ENCODE data around the gene MAN2A2. TPM values are rescaled to one million over a fixed set of nuclear protein-coding genes. Genes with fewer than 3 reads are reported as not detected.

Gene MAN2A2
- total and polyA plus RNA-seq, 2 donors (not counting 1 experiment from before 2014, with no cell fraction given), result 11.3 to 36.0 TPM

- Histone ChIP-seq H3K4me3 (replicated peaks in 1 of 4; ENCODE audit: control extremely low read depth in 1 of 4, insufficient read depth in 1 of 4, low read depth in 3 of 4, low read length in 4 of 4) (no peak overlapping the region), H3K9me3 (ENCODE audit: control insufficient read depth, insufficient read depth, low read depth, low read length) (no peaks in the 10 kb centered on the region), H3K79me2 (ENCODE audit: control insufficient read depth, insufficient read depth, low read length) (no peaks in the 10 kb centered on the region), H3K27me3 (ENCODE audit: control insufficient read depth, insufficient read depth, low read length) (no peaks in the 10 kb centered on the region), H4K20me1 (ENCODE audit: control insufficient read depth, extremely low read depth, insufficient read depth, low read length) (no peaks in the 10 kb centered on the region), H3K27ac (ENCODE audit: insufficient read depth, low read length) (no peak overlapping the region), H3K36me3 (ENCODE audit: control insufficient read depth, insufficient read depth, low read length) (peaks cover 43% of the 10 kb centered on the region), H3K4me2 (ENCODE audit: extremely low read depth, insufficient read depth, low read length) (no peak overlapping the region), H3K9ac (ENCODE audit: insufficient read depth, low read length) (no peak overlapping the region), H2AFZ (ENCODE audit: low read length) (no peak overlapping the region), H3K4me1 (ENCODE audit: control insufficient read depth, extremely low read depth, insufficient read depth, low read length) (no peaks in the 10 kb centered on the region)
- TF ChIP-seq EZH2 (IDR thresholded peaks at IDR 0.05; ENCODE audit: low read length, missing control alignments) (no peak), CTCF (conservative IDR thresholded peaks at IDR 0.05 in 1 of 2, IDR thresholded peaks at IDR 0.05 in 1 of 2; ENCODE audit: low read depth in 1 of 2, low read length in 2 of 2) (no peak)
- DNase-seq (ENCODE audit: low read depth in 2 of 2), result no peak
Measured at GRCh38 chr15:90950676-90951075, 47.6 kb downstream of the MAN2A2 start.

- no peak overlapping the region for H3K27ac ChIP-seq (ENCODE audit: insufficient read depth, low read length)
- no peak for DNase-seq (ENCODE audit: low read depth in 2 of 2)
- TF ChIP-seq EZH2 (IDR thresholded peaks at IDR 0.05; ENCODE audit: low read length, missing control alignments) (no peak), CTCF (conservative IDR thresholded peaks at IDR 0.05 in 1 of 2, IDR thresholded peaks at IDR 0.05 in 1 of 2; ENCODE audit: low read depth in 1 of 2, low read length in 2 of 2) (no peak)
Measured at GRCh38 chr15:90952901-90953677, 50.0 kb downstream of the MAN2A2 start.

GRCh38 chr15:90953947-90954711 is 51.0 kb downstream of the MAN2A2 start:
- H3K4me3 ChIP-seq (replicated peaks in 1 of 4; ENCODE audit: control extremely low read depth in 1 of 4, insufficient read depth in 1 of 4, low read depth in 3 of 4, low read length in 4 of 4), result peak overlapping the region in 1 of 4 experiments; percentile 96
- no peak for TF ChIP-seq CTCF (conservative IDR thresholded peaks at IDR 0.05 in 1 of 2, IDR thresholded peaks at IDR 0.05 in 1 of 2; ENCODE audit: low read depth in 1 of 2, low read length in 2 of 2)
- no peak for TF ChIP-seq EZH2 (IDR thresholded peaks at IDR 0.05; ENCODE audit: low read length, missing control alignments)
- peaks cover 3% of the 10 kb centered on the region for H3K79me2 ChIP-seq (ENCODE audit: control insufficient read depth, insufficient read depth, low read length)
- H3K27ac ChIP-seq (ENCODE audit: insufficient read depth, low read length), result no peak overlapping the region
- no peak overlapping the region for H2AFZ ChIP-seq (ENCODE audit: low read length)
- H3K9ac ChIP-seq (ENCODE audit: insufficient read depth, low read length), result no peak overlapping the region
- no peak overlapping the region for H3K4me2 ChIP-seq (ENCODE audit: extremely low read depth, insufficient read depth, low read length)
- H3K4me1 ChIP-seq (ENCODE audit: control insufficient read depth, extremely low read depth, insufficient read depth, low read length), result peaks cover 6% of the 10 kb centered on the region
- H3K27me3 ChIP-seq (ENCODE audit: control insufficient read depth, insufficient read depth, low read length), result no peaks in the 10 kb centered on the region
- no peaks in the 10 kb centered on the region for H4K20me1 ChIP-seq (ENCODE audit: control insufficient read depth, extremely low read depth, insufficient read depth, low read length)
- H3K9me3 ChIP-seq (ENCODE audit: control insufficient read depth, insufficient read depth, low read depth, low read length), result no peaks in the 10 kb centered on the region
- DNase-seq (ENCODE audit: low read depth in 2 of 2), result no peak
- peaks cover 26% of the 10 kb centered on the region for H3K36me3 ChIP-seq (ENCODE audit: control insufficient read depth, insufficient read depth, low read length)

More at GRCh38 chr15:90952901-90953677, 50.0 kb downstream of the MAN2A2 start:
- Histone ChIP-seq H3K36me3 (ENCODE audit: control insufficient read depth, insufficient read depth, low read length) (peaks cover 29% of the 10 kb centered on the region), H3K27me3 (ENCODE audit: control insufficient read depth, insufficient read depth, low read length) (no peaks in the 10 kb centered on the region), H3K4me1 (ENCODE audit: control insufficient read depth, extremely low read depth, insufficient read depth, low read length) (peaks cover 6% of the 10 kb centered on the region), H3K79me2 (ENCODE audit: control insufficient read depth, insufficient read depth, low read length) (peaks cover 3% of the 10 kb centered on the region), H3K4me2 (ENCODE audit: extremely low read depth, insufficient read depth, low read length) (no peak overlapping the region), H3K9ac (ENCODE audit: insufficient read depth, low read length) (no peak overlapping the region), H2AFZ (ENCODE audit: low read length) (no peak overlapping the region), H4K20me1 (ENCODE audit: control insufficient read depth, extremely low read depth, insufficient read depth, low read length) (no peaks in the 10 kb centered on the region), H3K4me3 (replicated peaks in 1 of 4; ENCODE audit: control extremely low read depth in 1 of 4, insufficient read depth in 1 of 4, low read depth in 3 of 4, low read length in 4 of 4) (no peak overlapping the region), H3K9me3 (ENCODE audit: control insufficient read depth, insufficient read depth, low read depth, low read length) (no peaks in the 10 kb centered on the region)
